Hypothalamus (tissue), 51 donors: Measurements from ENCODE around the gene PAK2.
"Not testable (repeated sequence)": the region's sequence is repeated elsewhere in the genome, so short reads cannot be mapped to it uniquely, and the experiment has no call there.

Source experiments
- DNase-seq, 51 donors: peaks; one replicate each; lab custom pipeline; 2025; lab: John Stamatoyannopoulos, UW

PAK2 gene

GRCh38 chr3:196839351-196839750 lies 99.7 kb downstream of the PAK2 start:
- not testable (repeated sequence) for DNase-seq

GRCh38 chr3:196842567-196843434 lies 103.1 kb downstream of the PAK2 start:
- DNase-seq = peak in 1 of 51 donors; percentile 8

GRCh38 chr3:196843435-196844110 lies 103.9 kb downstream of the PAK2 start:
- no peak for DNase-seq

GRCh38 chr3:196844235-196845219 lies 104.9 kb downstream of the PAK2 start:
- DNase-seq = not testable (repeated sequence)

GRCh38 chr3:196848375-196848774 lies 108.7 kb downstream of the PAK2 start:
- not testable (repeated sequence) for DNase-seq

GRCh38 chr3:196849180-196849741 lies 109.6 kb downstream of the PAK2 start:
- DNase-seq = no peak

- DNase-seq = not testable (repeated sequence)
Measured at GRCh38 chr3:196863000-196863399, 123.3 kb downstream of the PAK2 start.

GRCh38 chr3:196867155-196867506 lies 127.5 kb downstream of the PAK2 start:
- no peak for DNase-seq

GRCh38 chr3:196867507-196868296 lies 128.0 kb downstream of the PAK2 start, which contains the start of gene SENP5:
SENP5 (plus strand) TSS chr3:196867920; CDS start chr3:196885182, 17,262 bp downstream.
- peak; percentile 39 to 96 (median 85) for DNase-seq

- DNase-seq = peak in 12 of 51 donors; percentile 4 to 46 (median 29)
Measured at GRCh38 chr3:196868297-196868661, 128.6 kb downstream of the PAK2 start.

- no peak for DNase-seq
Measured at GRCh38 chr3:196872316-196872715, 132.7 kb downstream of the PAK2 start.

- not testable (repeated sequence) for DNase-seq
Measured at GRCh38 chr3:196874511-196875094, 134.9 kb downstream of the PAK2 start.

GRCh38 chr3:196875258-196875657 lies 135.6 kb downstream of the PAK2 start:
- DNase-seq = no peak
